GM12891 (cell line): Measurements from ENCODE around the gene IL22RA1.

Experiments
- POLR2A ChIP-seq: IDR thresholded peaks from 2 replicates; pipeline ENCODE4 v1.6.1; 2011; ENCODE audit warnings: low read depth, low read length, control low read depth
- POLR2AphosphoS5 ChIP-seq: IDR thresholded peaks from 2 replicates; pipeline ENCODE4 v1.6.1; 2011; ENCODE audit warnings: low read depth, low read length, control low read depth

GRCh38 chr1:24157918-24158481 is 15.1 kb upstream of the IL22RA1 start:
- TF ChIP-seq POLR2A = no peak
- no peak for TF ChIP-seq POLR2AphosphoS5
